HG03342 (cell line): ENCODE data around the gene CARMIL1.
"Not testable (repeated sequence)": the region's sequence is repeated elsewhere in the genome, so short reads cannot be mapped to it uniquely, and the experiment has no call there.

ENCODE experiments used
- ATAC-seq: cut with Tn5 transposase; IDR thresholded peaks from one replicate; pipeline ENCODE4 v1.9.1; 2021; ENCODE audit warnings: mild to moderate bottlenecking, moderate library complexity; ENCODE audit not compliant: unreplicated experiment

Gene CARMIL1

GRCh38 chr6:25548451-25548850 is 269.3 kb downstream of the CARMIL1 start:
- no peak for ATAC-seq

GRCh38 chr6:25550631-25551030 is 271.5 kb downstream of the CARMIL1 start:
- ATAC-seq = no peak

GRCh38 chr6:25553502-25553901 is 274.3 kb downstream of the CARMIL1 start:
- no peak for ATAC-seq

- no peak for ATAC-seq
Measured at GRCh38 chr6:25555188-25555587, 276.0 kb downstream of the CARMIL1 start.

- no peak for ATAC-seq
Measured at GRCh38 chr6:25556516-25556915, 277.3 kb downstream of the CARMIL1 start.

GRCh38 chr6:25558155-25558817 is 279.1 kb downstream of the CARMIL1 start:
- no peak for ATAC-seq

- no peak for ATAC-seq
Measured at GRCh38 chr6:25560865-25561264, 281.7 kb downstream of the CARMIL1 start.

GRCh38 chr6:25564943-25565342 is 285.8 kb downstream of the CARMIL1 start:
- no peak for ATAC-seq

GRCh38 chr6:25570578-25570977 is 291.4 kb downstream of the CARMIL1 start:
- ATAC-seq = no peak

- ATAC-seq = no peak
Measured at GRCh38 chr6:25576919-25577318, 297.7 kb downstream of the CARMIL1 start.

- ATAC-seq = no peak
Measured at GRCh38 chr6:25578538-25578937, 299.4 kb downstream of the CARMIL1 start.

- no peak for ATAC-seq
Measured at GRCh38 chr6:25579391-25579883, 300.3 kb downstream of the CARMIL1 start.

GRCh38 chr6:25579902-25580495 is 300.8 kb downstream of the CARMIL1 start:
- no peak for ATAC-seq

GRCh38 chr6:25582101-25582500 is 302.9 kb downstream of the CARMIL1 start:
- ATAC-seq = no peak

GRCh38 chr6:25583099-25583498 is 303.9 kb downstream of the CARMIL1 start:
- ATAC-seq = no peak

- no peak for ATAC-seq
Measured at GRCh38 chr6:25583906-25584305, 304.7 kb downstream of the CARMIL1 start.

GRCh38 chr6:25585225-25585624 is 306.1 kb downstream of the CARMIL1 start:
- no peak for ATAC-seq

- ATAC-seq = not testable (repeated sequence)
Measured at GRCh38 chr6:25586119-25586518, 306.9 kb downstream of the CARMIL1 start.

GRCh38 chr6:25586927-25587326 is 307.8 kb downstream of the CARMIL1 start:
- no peak for ATAC-seq

GRCh38 chr6:25590986-25591385 is 311.8 kb downstream of the CARMIL1 start:
- ATAC-seq = no peak

- ATAC-seq = no peak
Measured at GRCh38 chr6:25596928-25597818, 318.0 kb downstream of the CARMIL1 start.
